Thymus (tissue), 11 donors: Measurements from ENCODE around the gene TECPR1. TPM values are rescaled to one million over a fixed set of nuclear protein-coding genes. Genes with fewer than 3 reads are reported as not detected.
"Not testable (repeated sequence)": the region's sequence is repeated elsewhere in the genome, so short reads cannot be mapped to it uniquely, and the experiment has no call there.

Experiments
- DNase-seq, 9 donors: peaks; one replicate each; pipeline ENCODE4 v3.0.0-alpha.2; 2013; ENCODE audit warnings: low spot score in 9 of 9, low read depth in 6 of 9, missing footprints in 1 of 9
- H3K27ac ChIP-seq, 2 donors: one replicate each; pipeline ENCODE4 v1.5.1; 2013; ENCODE audit warnings: control low read depth in 1 of 2, low read depth in 1 of 2, low read length in 1 of 2, mild to moderate bottlenecking in 1 of 2, moderate library complexity in 1 of 2
- H3K27me3 ChIP-seq, 2 donors: one replicate each; pipeline ENCODE4 v1.5.1; 2013; ENCODE audit warnings: low read length in 1 of 2; ENCODE audit not compliant: control insufficient read depth in 2 of 2, insufficient read depth in 1 of 2
- H3K36me3 ChIP-seq, 2 donors: one replicate each; pipeline ENCODE4 v1.5.1; 2013; ENCODE audit warnings: low read length in 1 of 2, mild to moderate bottlenecking in 1 of 2, moderate library complexity in 1 of 2; ENCODE audit not compliant: control insufficient read depth in 2 of 2, insufficient read depth in 2 of 2
- H3K4me1 ChIP-seq, 2 donors: one replicate each; pipeline ENCODE4 v1.5.1; 2013; ENCODE audit warnings: low read length in 2 of 2; ENCODE audit not compliant: control insufficient read depth in 2 of 2, insufficient read depth in 2 of 2
- H3K4me3 ChIP-seq, 2 donors: one replicate each; pipeline ENCODE4 v1.5.1; 2013; ENCODE audit warnings: low read length in 2 of 2, control low read depth in 1 of 2, mild to moderate bottlenecking in 1 of 2
- H3K9me3 ChIP-seq, 2 donors: one replicate each; pipeline ENCODE4 v1.5.1; 2013; ENCODE audit warnings: low read length in 1 of 2, mild to moderate bottlenecking in 1 of 2; ENCODE audit not compliant: control insufficient read depth in 2 of 2, insufficient read depth in 1 of 2
- WGBS: extraction: QIAGEN DNeasy Blood & Tissue Kit; methylation state at CpG from one replicate; pipeline ENCODE4 v1.1.7; 2013; 5-methylcytosine and 5-hydroxymethylcytosine counted together
- polyA plus RNA-seq: library from polyadenylated mRNA; stranded (reverse); fragments of 200-250 nt; gene quantifications from one replicate; pipeline ENCODE4 v1.2.3, GENCODE V29; 2013
- total RNA-seq: library from RNA; stranded (reverse); fragments of 120-200 nt; gene quantifications from one replicate; pipeline ENCODE4 v1.2.4, GENCODE V29; 2013
- donor health status: healthy.

TECPR1 gene
- total and polyA plus RNA-seq, 2 donors: 12.7 to 30.0 TPM

DNA sequence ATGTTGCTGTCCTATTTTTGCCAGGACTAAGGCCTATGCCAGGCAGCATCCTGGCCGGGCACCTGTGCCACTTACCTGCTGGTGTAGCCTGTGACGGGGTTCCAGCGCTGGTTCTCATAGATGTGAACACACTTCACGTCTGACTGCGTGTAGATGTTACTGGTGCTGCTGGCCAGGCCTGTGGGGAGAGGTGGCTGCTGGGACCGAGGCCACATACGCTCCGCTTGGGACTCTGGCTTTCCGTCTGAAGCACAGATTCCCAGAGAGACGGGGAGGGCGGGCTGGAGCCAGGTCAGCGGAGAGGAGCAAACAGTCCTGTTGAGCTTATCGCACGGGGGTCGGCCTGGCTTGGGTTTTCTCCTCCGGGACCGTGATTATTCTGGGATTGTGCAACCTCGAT, 24.1 kb downstream of the TECPR1 start:
- H3K4me3 ChIP-seq: no peak overlapping the region
- no peaks in the 10 kb centered on the region for H3K27me3 ChIP-seq
- no peak for DNase-seq
- no peak overlapping the region for H3K27ac ChIP-seq
- no peaks in the 10 kb centered on the region for H3K9me3 ChIP-seq
- WGBS: 98% methylated on average over 18 of the region's 18 CpGs
- H3K4me1 ChIP-seq: no peaks in the 10 kb centered on the region
- peaks cover 10 to 49% of the 10 kb centered on the region in 2 donors for H3K36me3 ChIP-seq

DNA sequence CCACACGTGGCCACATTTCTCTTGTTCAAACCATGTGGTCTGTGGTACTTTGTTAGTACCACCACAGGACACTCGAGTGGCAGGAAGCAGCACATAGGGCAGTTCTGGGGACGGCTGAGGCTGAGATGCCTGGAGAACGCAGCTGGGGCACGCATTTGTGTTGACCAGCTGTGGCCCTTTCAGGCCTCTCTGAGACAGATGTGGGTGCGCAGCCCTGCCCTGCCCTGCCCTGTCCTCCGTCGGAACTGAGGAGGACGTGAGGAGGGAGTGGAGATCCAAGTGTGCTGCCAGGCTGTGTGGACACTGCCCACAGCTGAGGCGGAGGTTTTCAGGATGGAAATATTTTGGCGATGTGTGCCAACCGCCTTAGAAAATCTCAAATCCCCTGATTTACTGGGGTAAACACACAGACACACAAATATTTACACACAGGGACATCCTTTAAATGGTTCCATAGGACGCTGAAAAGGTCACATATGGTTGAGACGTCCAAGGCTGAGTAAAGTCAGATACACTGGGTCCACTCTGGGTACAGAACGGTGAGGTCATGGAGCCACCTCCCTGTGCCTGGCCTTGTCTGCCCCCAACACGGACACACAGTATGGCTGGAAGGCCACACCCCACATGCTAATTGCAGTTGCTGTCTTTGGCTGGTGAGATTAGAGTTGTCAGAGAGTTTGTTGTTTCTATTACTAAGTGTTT, 26.0 kb downstream of the TECPR1 start:
- no peak for DNase-seq
- Histone ChIP-seq H3K36me3 (peaks cover 17 to 52% of the 10 kb centered on the region in 2 donors), H3K4me3 (no peak overlapping the region), H3K4me1 (no peaks in the 10 kb centered on the region), H3K27ac (no peak overlapping the region), H3K27me3 (no peaks in the 10 kb centered on the region), H3K9me3 (no peaks in the 10 kb centered on the region)
- 96% methylated on average over 16 of the region's 16 CpGs for WGBS

DNA sequence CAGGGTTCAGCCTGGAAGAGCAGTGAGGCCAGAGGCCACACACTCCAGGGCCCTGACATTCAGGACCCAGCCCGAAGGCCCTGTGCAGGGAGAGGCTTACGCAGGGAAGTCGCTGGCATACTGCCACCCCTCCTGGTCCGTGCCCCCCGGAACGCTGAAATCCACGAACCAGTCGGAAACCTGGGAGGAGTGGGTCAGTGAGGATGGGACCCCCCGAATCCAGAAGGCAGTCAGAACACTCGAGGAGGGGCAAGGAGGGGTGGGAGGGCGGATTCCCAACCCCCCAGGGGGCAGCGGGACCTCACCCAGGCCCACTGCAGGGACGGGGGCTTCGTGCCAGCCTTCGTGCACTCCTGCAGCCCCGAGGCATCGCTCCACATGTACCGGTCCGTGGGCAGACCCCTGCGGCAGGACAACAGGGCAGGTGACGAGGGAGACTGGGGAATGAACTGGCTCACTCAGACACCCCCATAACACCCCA, 27.3 kb downstream of the TECPR1 start:
- Histone ChIP-seq H3K9me3 (no peaks in the 10 kb centered on the region), H3K4me3 (no peak overlapping the region), H3K36me3 (peaks cover 11 to 43% of the 10 kb centered on the region in 2 donors), H3K27me3 (no peaks in the 10 kb centered on the region), H3K27ac (no peak overlapping the region), H3K4me1 (no peaks in the 10 kb centered on the region)
- DNase-seq: no peak
- WGBS: 99% methylated on average over 21 of the region's 21 CpGs

DNA sequence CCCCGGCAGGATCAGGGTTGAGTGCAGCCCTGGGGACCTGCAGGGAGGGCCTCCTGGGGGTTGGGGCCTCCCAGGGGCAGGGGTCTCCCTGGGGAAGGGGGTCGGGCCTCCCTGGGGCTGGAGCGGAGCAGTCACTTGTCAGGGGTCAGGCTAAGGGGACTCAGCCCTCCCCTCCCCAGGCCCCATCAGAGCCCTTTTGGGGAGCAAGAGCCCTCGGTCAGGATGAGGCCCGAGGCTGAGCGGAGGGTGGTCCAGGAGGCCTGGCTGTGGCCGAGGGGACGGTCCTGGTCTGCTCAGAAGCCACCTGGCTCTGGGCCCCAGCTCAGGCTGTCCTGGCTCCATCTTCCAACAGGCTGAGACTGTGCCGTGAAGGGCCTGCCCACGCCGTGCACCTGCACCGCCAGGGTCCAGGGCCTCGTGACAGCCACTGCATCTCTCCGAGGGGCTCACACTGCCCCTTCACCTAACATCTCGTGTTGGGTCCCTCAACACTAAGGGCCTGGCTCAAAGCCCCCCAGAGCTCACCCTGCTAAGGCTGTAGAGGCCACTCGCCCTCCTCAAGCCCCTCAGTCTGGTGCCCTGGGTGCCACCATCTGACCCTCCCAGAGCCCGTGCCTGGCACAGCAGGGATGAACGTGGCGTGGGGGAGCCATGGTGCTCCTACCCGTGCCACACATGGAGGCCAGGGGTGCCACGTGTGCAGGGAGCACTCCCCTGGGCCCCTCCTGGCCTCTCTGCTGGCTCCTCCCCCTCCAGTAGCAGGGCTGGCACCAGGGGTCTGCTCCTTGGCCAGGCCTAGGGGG, 27.9 kb downstream of the TECPR1 start:
- no peak for DNase-seq
- Histone ChIP-seq H3K4me3 (no peak overlapping the region), H3K36me3 (peaks cover 11 to 36% of the 10 kb centered on the region in 2 donors), H3K9me3 (no peaks in the 10 kb centered on the region), H3K4me1 (no peaks in the 10 kb centered on the region), H3K27me3 (no peaks in the 10 kb centered on the region), H3K27ac (no peak overlapping the region)
- whole genome bisulfite sequencing: 97% methylated on average over 21 of the region's 21 CpGs

DNA sequence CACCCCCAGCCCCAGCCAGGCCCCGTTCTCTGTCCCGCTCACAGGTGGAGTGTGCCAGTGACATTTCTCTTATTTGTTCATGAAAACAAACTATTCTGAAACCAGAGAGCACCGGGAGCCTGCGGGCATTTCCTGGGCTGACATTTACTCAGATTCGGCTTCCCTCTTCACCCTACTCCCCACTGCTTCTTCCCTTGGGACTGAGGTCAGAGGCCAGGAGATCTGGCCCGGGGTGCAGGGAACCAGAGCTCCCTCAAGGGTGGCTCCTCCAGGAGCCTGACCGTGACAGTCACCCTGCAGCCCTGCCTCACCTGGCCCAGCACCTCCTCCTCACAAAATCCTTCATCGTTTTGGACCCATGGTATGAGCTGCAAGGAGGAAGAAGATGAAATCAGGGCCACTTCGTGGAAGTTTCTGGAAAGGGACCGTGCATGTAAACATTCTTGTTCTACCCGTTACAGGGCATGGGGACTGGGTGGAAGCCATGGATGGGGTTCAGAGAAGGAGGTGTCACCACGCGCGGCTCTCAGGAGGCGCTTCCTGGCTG, 28.6 kb downstream of the TECPR1 start:
- no peak overlapping the region for H3K27ac ChIP-seq
- H3K27me3 ChIP-seq: no peaks in the 10 kb centered on the region
- 95% methylated on average over 15 of the region's 15 CpGs for WGBS
- no peak for DNase-seq
- H3K4me1 ChIP-seq: no peaks in the 10 kb centered on the region
- H3K36me3 ChIP-seq: peaks cover 11 to 30% of the 10 kb centered on the region in 2 donors
- H3K9me3 ChIP-seq: no peaks in the 10 kb centered on the region
- H3K4me3 ChIP-seq: no peak overlapping the region

DNA sequence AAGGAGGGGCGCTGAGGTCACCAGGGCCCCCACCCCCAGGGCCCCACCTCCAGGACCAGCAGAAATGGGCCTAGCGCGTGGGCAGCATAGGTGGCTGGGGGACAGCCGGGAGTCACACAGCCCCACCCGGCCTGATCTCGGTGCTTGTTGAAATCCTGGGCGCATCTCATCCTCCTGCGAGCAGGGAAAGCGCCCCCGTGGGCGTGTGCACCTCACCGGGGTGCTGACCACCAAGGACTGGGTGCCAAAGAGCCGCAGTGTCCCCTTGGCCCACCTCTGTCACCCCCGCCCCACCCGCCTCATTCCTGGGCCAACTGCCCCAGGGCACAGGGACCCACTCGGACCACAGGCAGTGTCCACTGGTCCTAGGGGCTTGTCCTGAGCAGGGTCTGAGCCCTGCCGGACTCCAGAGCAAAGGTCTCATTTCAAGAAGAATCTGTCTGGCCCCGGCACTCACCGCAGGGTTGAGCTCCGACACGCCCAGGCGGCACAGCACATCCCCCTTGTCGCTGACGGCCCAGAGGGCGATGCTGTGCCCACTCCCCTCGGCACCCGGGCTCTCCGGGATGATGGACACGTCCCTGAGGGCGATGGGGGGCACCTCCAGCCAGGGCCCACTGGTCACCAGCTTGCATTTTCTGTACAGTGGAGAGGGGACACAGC, 29.4 kb downstream of the TECPR1 start:
- Histone ChIP-seq H3K4me1 (peaks cover 0 to 5% of the 10 kb centered on the region in 2 donors), H3K9me3 (no peaks in the 10 kb centered on the region), H3K4me3 (no peak overlapping the region), H3K27me3 (no peaks in the 10 kb centered on the region), H3K27ac (no peak overlapping the region), H3K36me3 (peaks cover 11 to 28% of the 10 kb centered on the region in 2 donors)
- DNase-seq: no peak
- 96% methylated on average over 30 of the region's 30 CpGs for WGBS

GRCh38 chr7:98221611-98222532, 30.2 kb downstream of the TECPR1 start:
- 98% methylated on average over 34 of the region's 34 CpGs for WGBS
- no peaks in the 10 kb centered on the region for H3K27me3 ChIP-seq
- no peak overlapping the region for H3K4me3 ChIP-seq
- H3K36me3 ChIP-seq: peaks cover 13 to 35% of the 10 kb centered on the region in 2 donors
- no peak for DNase-seq
- H3K9me3 ChIP-seq: no peaks in the 10 kb centered on the region
- peaks cover 0 to 6% of the 10 kb centered on the region in 2 donors for H3K4me1 ChIP-seq
- H3K27ac ChIP-seq: no peak overlapping the region

GRCh38 chr7:98219382-98219781, 32.6 kb downstream of the TECPR1 start:
- H3K36me3 ChIP-seq: peaks cover 16 to 34% of the 10 kb centered on the region in 2 donors
- not testable (repeated sequence) for DNase-seq, H3K4me3 ChIP-seq, H3K27me3 ChIP-seq, H3K9me3 ChIP-seq, H3K4me1 ChIP-seq, H3K27ac ChIP-seq
- 96% methylated on average over 6 of the region's 6 CpGs for WGBS
